ENCODE measurements around the gene DSTN. TPM values are rescaled to one million over a fixed set of nuclear protein-coding genes. Genes with fewer than 3 reads are reported as not detected.
A peak's percentile ranks its signal among the peaks of the same experiment; 100 is the strongest.

The DSTN gene
- total and polyA plus RNA-seq, 2 experiments from 2014 or later = 162 to 459 TPM

DNA sequence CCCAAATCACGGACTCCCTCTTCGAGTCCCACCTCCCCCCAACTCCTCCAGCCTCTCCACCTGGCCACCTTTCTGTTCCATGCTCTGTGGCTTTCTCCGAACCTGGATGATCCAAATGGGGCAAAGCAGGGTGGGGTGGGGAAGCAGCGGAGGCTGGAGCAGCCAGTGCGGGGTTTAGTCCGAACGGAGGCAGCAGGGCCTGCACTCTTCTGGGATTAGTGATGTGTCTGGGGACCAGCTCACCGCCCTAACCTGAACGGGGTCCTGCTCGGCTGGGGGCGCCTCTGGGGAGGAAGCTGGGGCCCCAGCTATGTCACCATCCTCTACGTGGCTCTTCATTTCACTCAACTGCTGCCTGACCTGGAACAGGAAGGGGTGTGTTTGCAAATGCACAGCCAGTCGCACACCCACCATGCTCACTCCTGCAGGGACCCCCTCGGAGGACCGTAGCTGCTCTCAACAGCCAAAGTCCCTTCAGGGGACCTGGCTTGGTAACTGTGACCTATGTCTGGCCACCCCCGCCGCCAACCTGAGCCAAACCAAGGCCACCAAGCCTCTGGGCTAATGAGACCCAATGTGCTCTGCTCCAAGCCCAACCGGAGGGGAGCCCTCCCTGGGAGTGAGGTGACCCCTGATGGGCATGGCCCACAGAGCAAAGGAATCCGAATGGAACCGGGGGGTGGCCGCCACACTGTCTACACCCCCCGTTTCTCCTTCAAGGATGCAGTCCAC is 46.8 kb downstream of the DSTN start (continued):
- TF ChIP-seq, protein P1, sequence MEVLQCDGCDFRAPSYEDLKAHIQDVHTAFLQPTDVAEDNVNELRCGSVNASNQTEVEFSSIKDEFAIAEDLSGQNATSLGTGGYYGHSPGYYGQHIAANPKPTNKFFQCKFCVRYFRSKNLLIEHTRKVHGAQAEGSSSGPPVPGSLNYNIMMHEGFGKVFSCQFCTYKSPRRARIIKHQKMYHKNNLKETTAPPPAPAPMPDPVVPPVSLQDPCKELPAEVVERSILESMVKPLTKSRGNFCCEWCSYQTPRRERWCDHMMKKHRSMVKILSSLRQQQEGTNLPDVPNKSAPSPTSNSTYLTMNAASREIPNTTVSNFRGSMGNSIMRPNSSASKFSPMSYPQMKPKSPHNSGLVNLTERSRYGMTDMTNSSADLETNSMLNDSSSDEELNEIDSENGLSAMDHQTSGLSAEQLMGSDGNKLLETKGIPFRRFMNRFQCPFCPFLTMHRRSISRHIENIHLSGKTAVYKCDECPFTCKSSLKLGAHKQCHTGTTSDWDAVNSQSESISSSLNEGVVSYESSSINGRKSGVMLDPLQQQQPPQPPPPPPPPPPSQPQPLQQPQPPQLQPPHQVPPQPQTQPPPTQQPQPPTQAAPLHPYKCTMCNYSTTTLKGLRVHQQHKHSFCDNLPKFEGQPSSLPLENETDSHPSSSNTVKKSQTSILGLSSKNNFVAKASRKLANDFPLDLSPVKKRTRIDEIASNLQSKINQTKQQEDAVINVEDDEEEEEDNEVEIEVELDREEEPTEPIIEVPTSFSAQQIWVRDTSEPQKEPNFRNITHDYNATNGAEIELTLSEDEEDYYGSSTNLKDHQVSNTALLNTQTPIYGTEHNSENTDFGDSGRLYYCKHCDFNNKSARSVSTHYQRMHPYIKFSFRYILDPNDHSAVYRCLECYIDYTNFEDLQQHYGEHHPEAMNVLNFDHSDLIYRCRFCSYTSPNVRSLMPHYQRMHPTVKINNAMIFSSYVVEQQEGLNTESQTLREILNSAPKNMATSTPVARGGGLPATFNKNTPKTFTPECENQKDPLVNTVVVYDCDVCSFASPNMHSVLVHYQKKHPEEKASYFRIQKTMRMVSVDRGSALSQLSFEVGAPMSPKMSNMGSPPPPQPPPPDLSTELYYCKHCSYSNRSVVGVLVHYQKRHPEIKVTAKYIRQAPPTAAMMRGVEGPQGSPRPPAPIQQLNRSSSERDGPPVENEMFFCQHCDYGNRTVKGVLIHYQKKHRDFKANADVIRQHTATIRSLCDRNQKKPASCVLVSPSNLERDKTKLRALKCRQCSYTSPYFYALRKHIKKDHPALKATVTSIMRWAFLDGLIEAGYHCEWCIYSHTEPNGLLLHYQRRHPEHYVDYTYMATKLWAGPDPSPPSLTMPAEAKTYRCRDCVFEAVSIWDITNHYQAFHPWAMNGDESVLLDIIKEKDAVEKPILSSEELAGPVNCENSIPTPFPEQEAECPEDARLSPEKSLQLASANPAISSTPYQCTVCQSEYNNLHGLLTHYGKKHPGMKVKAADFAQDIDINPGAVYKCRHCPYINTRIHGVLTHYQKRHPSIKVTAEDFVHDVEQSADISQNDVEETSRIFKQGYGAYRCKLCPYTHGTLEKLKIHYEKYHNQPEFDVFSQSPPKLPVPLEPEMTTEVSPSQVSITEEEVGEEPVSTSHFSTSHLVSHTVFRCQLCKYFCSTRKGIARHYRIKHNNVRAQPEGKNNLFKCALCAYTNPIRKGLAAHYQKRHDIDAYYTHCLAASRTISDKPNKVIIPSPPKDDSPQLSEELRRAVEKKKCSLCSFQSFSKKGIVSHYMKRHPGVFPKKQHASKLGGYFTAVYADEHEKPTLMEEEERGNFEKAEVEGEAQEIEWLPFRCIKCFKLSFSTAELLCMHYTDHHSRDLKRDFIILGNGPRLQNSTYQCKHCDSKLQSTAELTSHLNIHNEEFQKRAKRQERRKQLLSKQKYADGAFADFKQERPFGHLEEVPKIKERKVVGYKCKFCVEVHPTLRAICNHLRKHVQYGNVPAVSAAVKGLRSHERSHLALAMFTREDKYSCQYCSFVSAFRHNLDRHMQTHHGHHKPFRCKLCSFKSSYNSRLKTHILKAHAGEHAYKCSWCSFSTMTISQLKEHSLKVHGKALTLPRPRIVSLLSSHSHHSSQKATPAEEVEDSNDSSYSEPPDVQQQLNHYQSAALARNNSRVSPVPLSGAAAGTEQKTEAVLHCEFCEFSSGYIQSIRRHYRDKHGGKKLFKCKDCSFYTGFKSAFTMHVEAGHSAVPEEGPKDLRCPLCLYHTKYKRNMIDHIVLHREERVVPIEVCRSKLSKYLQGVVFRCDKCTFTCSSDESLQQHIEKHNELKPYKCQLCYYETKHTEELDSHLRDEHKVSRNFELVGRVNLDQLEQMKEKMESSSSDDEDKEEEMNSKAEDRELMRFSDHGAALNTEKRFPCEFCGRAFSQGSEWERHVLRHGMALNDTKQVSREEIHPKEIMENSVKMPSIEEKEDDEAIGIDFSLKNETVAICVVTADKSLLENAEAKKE (CRISPR knock-in tag; IDR thresholded peaks at IDR 0.05) = no peak
- no peak for TF ChIP-seq STAT1 (IDR thresholded peaks at IDR 0.05; ENCODE audit: unreplicated experiment)

DNA sequence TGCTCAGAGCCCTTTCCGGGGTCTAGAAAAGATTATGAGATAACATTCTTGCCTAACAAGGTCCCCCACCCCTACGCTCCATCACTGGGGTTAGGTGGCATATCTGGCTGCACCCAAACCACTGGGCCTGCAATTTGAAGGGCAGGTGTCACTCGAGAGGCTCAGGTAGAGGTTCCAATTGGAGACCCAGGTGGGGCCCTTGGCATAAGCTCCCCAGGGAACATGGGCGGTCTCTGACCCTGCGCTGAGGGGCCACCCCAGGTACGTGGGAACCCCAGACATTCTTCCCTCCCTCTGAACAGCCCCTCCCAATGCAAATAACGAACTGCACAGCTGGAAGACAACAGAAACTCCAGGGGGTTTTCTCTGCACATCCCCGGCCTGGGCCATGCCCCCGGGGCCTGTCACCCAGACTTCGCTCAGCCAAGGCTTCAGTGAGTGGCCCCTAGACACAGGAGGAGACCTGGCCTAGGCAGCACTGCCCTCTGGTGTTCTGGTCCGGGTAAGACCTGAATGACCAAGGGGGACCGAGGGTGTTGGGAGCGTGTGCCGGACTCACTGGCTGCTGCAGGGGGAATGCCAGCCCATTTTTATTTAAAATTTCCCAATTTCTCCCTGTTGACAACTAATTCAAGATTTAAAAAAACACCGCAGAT is 47.5 kb downstream of the DSTN start:
- Histone ChIP-seq H3K4me1 (ENCODE audit: insufficient read depth) (no peaks in the 10 kb centered on the region), H3K4me2 (no peak overlapping the region), H3K36me3 (ENCODE audit: insufficient read depth) (0 out of 2 replicates have a peak, but pooled peaks cover 8% of the 10 kb centered on the region), H3K27me3 (ENCODE audit: insufficient read depth) (no peaks in the 10 kb centered on the region), H3K9me2 (ENCODE audit: insufficient read depth) (no peaks in the 10 kb centered on the region), H3K4me3 (no peak overlapping the region), H3F3A (replicated peaks; ENCODE audit: low read depth) (no peaks in the 10 kb centered on the region), H3K79me2 (replicated peaks; ENCODE audit: insufficient read depth) (no peaks in the 10 kb centered on the region), H3K27ac (ENCODE audit: low read depth) (0 out of 2 replicates have a peak overlapping the region, but pooled peaks have one; percentile 26), H2AFZ (no peak overlapping the region), H4K20me1 (replicated peaks; ENCODE audit: insufficient read depth) (no peaks in the 10 kb centered on the region)
- ATAC-seq (peak; percentile 89), DNase-seq (ENCODE audit: low spot score) (peak; percentile 86)
- H3K27ac Mint-ChIP-seq = no peak overlapping the region
- H3K4me3 Mint-ChIP-seq = no peak overlapping the region
- peaks cover 3% of the 10 kb centered on the region for H3K4me1 Mint-ChIP-seq
- TF ChIP-seq JUNB (IDR thresholded peaks at IDR 0.05; ENCODE audit: unreplicated experiment) (no peak), ZNF331 (CRISPR knock-in tag; IDR thresholded peaks at IDR 0.05; ENCODE audit: low read depth) (no peak), POLR2AphosphoS5 (IDR thresholded peaks at IDR 0.05; ENCODE audit: low read depth) (no peak)
- TF ChIP-seq, protein P2, sequence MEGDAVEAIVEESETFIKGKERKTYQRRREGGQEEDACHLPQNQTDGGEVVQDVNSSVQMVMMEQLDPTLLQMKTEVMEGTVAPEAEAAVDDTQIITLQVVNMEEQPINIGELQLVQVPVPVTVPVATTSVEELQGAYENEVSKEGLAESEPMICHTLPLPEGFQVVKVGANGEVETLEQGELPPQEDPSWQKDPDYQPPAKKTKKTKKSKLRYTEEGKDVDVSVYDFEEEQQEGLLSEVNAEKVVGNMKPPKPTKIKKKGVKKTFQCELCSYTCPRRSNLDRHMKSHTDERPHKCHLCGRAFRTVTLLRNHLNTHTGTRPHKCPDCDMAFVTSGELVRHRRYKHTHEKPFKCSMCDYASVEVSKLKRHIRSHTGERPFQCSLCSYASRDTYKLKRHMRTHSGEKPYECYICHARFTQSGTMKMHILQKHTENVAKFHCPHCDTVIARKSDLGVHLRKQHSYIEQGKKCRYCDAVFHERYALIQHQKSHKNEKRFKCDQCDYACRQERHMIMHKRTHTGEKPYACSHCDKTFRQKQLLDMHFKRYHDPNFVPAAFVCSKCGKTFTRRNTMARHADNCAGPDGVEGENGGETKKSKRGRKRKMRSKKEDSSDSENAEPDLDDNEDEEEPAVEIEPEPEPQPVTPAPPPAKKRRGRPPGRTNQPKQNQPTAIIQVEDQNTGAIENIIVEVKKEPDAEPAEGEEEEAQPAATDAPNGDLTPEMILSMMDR (conservative IDR thresholded peaks at IDR 0.05; ENCODE audit: low read depth in 2 of 2) = peak; percentile 77 to 93
- peaks cover 10% of the 10 kb centered on the region for H3K27me3 Mint-ChIP-seq (ENCODE audit: insufficient read depth, low read depth, poor library complexity)
- H3K9me3 Mint-ChIP-seq = no peaks in the 10 kb centered on the region
- peaks cover 52% of the 10 kb centered on the region for H3K36me3 Mint-ChIP-seq (ENCODE audit: low read depth)

All from GM23338 (cell line).